ENCODE results near the gene MCCD1.

The MCCD1 gene

DNA sequence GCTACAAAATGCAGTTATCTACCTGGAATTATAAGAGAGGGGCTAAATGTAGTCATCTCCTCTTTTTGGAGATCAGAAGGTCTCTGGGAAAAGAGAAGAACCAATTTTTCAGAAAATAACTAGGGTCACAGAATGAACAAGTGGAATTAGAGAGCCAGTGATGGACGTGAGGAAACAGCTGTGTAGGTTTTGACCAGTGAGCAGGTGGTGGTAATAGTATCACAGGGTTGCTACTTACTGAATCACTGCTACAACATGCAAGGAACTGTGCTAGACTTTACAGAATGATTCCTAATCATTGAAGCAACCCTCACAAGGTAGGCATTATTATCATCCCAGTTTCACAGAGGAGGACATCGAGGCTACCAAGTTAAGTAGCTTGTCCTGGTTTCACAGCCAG is 15.9 kb downstream of the MCCD1 start:
- DNase-seq: no peak

DNA sequence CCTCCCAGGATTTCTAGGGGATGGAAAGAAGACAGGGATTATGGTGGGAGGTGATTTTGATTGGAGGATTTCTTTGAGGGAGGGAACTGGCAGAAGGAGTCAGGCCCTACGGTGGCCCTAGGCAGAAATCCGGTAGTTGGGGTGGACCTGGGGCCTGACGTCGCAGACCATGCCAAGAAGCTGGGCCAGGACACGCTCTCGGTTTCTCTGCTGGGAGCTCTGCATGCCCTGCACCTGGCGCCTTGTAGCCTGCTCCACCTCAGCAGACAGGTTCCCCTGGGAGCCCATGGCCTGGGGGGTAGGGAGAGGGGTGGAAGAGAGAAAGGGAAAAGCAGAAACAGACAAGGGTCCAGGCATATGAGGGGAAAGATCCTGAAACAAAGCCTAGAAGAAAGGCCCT is 16.5 kb downstream of the MCCD1 start:
- DNase-seq: no peak

DNA sequence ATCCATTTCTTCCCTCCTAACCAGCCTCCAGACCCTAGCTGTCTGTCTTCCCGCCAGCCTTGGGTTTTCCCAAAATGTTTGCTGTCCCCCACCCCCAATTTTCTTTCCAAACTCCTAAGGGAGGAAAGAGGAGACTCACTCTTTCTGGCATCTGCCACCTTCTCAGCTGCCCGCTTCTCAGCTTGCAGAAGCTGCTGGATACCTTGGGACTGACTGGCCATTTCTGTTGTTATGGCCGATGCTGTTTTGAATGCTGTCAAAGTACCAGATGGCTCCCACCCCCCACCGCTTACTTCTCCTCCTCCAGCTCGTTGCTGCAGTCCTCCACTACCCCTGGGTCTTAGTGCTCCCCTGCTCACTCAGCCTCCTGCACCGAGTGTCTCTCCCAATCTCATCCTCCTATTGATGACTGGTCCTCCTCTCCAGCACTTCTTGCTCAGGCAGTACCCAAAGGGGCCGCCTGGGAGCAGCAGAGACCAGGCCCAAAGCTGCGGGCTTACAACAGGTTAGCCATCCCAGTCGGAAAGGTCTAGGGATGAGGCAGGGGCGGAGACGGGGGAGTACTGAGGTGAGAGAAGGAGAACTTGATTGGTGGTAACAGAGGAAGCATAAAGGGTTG is 17.7 kb downstream of the MCCD1 start, which contains the start of gene ATP6V1G2:
TSS of gene ATP6V1G2 (minus strand) at position 270 of the 619 bp plus-strand sequence. CDS start at position 221, 49 bp downstream.
- DNase-seq: peak; percentile 81 to 82

DNA sequence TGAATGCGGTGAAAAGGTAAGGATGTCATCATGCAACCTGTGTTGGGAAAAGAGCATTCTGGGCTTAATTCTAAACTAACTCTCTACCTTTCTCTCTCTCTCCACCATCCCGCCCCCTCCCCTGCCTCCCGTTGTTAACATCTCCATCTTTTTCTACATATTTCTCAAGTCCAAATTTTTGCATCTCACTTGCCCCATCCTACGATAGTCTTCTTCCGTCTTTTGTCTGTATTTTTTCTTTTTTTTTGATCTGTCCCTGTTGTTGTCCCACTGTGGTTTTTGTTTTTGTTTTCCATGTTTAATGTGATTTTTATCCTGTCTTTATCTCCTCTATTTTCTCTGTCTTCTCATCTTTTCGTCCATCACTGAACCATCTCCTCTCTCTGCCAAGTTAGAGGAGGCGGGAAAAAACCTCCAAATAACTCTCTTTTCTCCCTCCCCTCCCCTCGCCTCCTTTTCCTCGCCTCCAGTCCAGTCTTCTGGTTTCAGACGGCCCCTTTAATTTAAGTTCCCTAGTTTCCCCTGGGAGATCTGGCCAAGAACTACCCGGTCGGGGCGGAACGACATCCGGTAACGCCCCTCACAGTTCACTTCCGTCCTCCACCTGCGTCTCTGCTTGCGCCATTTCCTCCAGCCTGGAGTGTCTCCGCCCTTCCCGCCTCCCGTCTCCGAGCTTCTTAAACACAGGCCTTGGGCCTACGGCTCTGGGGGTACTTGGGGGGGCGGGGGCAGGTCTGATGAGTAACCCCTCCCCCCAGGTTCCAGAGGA is 18.4 kb downstream of the MCCD1 start, which contains the start of gene NFKBIL1:
TSS of gene NFKBIL1 (plus strand) at position 651 of the 769 bp plus-strand sequence. CDS start at position 738, 87 bp downstream.
- peak; percentile 84 to 85 for DNase-seq

DNA sequence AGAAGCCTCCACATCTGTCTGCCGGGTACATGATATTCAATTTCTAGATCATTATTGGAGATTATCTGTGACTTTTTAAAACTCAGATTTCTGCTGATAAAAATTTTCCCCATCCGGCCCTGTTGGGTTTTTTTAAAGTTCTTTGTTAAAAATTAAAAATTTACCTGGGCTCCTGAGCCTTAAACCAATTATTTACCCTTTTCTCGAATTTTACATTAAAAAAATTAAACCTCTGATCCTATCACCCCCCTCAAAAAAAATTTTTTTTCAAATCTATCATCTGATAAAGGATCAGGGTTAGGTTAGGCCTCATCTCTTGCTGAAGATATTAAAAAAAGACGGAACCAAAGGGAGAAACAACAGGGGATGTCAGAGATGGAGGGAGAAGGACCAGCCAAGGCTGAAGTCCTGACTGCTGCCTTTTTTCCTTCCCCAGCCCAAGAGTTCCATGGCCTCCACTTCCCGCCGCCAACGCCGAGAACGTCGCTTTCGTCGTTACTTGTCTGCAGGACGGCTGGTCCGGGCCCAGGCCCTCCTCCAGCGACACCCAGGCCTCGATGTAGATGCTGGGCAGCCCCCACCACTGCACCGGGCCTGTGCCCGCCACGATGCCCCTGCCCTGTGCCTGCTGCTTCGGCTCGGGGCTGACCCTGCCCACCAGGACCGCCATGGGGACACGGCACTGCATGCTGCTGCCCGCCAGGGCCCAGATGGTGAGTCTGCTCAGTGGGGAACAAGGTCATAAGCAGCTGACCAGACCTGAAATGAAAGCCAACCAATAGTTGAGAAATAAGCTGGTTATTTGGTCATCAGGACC is 19.2 kb downstream of the MCCD1 start:
- no peak for DNase-seq

DNA sequence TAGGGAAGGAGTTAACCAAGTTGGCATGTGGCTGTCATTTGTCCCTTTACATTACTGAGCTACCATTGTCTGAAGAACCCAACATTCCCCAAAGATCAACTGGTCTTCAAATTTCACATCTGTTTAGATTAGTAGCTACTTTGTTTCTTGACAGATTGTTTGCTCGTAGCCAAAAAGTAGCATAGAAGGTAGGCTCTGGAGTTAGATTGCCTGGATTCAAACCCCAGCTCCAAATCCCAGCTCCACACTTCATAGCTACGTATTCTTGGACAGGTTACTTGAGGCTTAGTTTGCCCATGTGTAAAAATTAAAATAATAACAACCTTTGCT is 19.7 kb downstream of the MCCD1 start:
- DNase-seq: no peak

DNA sequence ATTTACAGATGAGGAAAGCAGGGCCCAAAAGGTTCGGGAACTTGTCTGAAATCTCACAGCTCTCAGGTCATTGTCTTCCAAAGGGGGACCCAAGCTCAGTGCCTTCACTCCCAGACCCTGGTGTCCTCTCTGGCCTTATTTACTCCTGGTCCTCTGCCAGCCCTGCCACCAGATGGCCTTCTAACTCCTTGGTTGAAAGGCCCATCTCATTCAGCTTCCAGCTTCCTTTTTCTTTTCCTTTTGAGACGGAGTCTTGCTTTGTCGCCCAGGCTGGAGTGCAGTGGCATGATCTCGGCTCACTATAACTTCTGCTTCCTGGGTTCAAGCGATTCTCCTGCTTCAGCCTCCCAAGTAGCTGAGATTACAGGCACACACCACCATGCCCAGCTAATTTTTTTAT is 22.6 kb downstream of the MCCD1 start:
- DNase-seq: peak; percentile 61 to 65

DNA sequence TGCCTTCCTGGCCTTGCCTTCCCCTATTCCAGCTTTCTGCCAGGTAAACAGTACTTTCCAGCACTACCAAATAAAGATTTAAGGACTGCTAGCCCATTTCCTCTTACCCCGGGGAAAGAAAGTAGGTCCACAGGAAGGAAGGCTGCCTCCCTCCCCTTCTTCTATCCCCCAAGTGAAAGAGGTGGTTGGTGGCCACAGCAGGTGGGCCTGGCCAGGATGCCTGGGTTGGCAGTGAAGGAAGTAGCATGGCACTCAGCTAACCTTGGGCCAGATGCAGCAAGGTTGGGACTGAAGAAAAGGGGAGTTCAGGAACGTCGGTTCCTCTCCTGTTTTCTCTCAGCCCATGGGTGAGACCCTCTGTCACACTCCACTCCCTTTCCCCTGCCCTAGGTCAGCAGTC is 27.5 kb downstream of the MCCD1 start:
- no peak for DNase-seq

DNA sequence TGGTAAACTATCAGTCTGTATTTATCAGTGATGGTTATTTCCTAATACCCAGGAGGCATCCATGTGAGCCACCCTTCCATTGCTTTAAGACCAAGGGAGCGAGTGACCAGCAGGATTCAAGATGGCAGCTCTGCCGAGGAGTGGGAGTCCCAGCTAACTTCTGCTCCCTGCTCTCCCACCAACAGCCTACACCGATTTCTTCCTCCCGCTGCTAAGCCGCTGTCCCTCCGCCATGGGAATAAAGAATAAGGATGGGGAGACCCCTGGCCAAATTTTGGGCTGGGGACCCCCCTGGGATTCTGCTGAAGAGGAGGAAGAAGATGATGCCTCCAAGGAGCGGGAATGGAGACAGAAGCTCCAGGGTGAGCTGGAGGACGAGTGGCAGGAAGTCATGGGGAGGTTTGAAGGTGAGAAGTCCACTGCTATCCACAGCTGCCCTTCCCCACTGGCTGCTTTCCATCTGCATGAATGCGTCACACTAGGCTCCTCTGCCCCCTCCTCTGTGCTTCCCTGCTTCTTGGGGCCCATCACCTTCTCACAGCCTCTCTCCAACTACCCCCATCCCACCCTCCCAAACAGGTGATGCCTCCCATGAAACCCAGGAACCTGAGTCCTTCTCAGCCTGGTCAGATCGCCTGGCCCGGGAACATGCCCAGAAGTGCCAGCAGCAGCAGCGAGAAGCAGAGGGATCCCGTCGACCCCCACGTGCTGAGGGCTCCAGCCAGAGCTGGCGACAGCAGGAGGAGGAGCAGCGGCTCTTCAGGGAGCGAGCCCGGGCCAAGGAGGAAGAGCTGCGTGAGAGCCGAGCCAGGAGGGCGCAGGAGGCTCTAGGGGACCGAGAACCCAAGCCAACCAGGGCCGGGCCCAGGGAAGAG is 28.9 kb downstream of the MCCD1 start:
- no peak for DNase-seq

DNA sequence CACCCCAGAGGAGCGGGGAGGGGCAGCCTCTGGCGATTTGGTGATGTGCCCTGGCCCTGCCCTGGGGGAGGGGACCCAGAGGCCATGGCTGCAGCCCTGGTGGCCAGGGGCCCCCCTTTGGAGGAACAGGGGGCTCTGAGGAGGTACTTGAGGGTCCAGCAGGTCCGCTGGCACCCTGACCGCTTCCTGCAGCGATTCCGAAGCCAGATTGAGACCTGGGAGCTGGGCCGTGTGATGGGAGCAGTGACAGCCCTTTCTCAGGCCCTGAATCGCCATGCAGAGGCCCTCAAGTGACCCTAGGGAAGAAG is 29.5 kb downstream of the MCCD1 start:
- no peak for DNase-seq

DNA sequence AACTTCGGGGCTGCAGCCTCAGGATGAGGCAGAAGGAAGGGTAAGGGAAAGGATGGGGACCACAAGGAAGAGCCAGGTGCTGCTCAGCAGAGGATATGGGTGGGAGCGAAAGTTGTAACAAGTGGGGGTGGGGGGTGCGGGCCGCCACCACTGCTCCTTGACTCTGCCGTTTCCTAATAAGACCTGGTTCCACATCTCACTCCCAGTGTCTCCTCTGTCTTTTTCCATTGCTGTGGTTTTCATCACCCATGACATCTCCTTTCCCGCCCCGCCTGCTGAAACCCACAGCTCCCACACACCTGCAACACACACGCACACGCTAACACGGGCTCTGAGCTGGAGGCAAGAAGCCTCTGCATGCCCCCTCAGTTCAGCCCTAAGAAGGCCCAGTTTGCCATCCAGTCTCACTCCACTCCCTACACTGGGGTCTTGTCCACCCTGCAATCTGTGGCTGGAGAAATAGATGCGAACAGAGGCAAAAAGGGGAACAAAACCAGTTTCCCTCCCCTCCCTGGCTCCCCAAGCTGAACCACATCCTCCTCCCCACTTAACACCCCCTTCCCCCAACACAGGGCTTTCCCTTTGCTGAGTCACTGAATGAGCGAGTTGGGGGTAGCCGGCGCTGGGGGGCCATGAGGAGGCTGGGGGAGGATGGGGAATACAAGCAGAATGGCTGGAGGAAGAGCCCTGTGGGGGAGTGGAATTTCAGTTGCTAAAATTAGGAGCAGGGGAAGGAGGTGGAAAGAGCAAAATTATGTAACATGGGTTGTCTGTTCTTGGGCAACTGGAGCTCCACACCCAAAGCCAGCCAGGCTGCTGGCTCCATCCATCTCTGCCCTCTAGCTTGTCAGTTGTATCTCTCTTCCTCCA is 30.1 kb downstream of the MCCD1 start:
- peak; percentile 65 to 71 for DNase-seq

DNA sequence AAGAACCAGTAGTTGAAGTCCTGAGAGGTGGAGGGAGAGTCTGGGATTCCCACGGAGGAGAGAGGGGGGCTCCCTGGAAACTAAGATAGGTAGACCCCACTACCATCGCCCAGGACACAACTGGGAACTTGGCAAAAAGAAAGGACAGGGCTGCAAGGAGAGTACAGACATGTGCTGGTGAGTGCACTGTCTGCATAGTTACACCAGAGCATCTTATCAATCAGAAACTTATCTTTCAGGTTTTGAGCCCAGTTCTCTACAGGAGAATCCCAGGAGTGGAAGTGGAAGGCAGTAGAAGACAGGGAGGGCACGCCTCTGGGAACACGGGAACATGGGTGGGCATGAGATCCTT is 30.8 kb downstream of the MCCD1 start:
- no peak for DNase-seq

DNA sequence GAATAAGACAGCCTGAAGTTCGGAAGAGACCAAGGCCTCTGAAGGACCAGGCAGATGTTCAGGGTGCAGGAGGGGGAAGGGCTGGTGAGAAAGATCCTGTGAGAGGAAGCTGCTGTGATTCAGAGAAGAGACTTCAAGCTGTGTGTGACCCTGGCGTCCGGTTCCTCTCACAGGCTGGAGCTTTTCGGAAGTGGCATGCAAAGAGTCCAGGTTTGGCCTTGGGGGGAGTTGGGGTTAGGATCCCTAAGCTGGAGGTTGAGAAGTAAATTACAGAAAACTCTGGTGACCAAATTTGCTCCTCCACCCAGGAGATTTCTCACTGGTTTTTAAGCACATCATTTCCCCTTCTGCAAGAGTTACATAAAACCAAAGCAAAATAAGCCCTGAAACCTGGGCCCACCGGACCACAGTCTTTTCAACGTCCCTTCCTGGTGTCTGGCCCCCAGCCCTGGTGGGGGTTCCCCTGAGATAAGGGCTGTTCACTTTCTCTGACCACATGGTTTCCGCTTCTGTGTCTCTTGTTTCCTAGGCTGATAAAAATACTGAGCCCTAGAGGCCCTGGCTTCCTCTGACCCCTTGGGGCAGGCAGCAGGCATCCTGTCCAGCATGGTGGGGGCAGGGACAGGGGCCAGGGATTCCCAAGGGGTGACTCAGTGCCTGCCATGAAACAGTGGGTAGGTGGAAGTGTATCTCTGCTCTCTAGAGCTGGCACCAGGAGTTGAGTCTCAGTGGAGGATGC is 31.4 kb downstream of the MCCD1 start:
- no peak for DNase-seq

DNA sequence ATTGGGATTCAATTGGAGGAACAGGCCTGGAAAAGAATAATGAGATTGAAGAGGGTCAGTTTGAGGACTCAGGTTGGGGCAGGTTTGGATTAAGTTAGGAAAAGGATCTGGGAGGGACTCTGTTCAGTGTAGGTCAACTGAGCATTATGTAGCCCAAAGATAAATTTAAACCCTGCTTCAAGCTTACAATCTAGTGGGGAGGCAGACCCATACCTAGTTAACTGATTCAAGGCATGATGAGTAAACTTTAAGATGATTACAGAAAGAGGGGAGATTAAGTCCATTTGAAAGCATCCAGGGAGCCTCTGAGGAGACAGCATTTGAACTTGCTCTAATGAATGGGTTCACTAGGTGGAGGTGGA is 31.9 kb downstream of the MCCD1 start:
- DNase-seq: no peak

DNA sequence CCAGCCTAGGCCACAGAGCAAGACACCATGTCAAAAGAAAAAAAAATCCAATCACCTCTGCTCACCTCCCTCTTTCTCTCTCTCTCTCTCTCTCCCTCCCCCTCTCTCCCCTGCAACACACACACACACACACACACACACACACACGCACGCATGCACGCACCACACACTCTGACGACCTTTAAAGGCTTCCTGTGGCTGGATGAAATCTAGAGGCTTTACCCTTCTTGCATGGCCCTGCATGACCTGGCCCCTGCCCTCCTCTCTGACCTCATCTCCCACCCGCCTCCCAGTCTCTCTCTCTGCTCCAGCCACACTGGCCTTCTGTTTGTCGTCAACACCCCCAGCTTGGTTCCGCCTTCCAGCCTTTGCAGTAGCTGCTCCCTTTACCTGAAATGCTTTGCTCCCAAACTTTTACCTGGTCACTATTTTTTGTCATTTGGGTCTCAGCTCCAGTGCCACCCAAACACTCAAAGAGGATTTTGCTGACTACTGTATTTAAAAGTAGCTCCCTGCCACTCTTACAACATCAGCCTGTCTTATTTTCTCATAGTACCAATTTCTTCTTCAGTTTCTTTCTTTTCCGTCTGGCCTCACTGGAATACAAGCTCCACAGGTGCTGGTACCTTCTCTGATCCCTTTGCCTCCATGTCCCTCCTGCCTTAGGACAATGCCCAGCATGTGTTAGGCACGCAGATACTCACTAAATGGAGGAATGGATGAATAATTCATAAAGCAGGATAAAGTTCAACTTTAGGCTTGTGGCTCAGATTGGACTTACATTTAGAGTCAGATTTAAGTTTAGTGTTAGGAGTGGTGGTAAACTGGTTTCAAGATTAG is 39.0 kb downstream of the MCCD1 start:
- DNase-seq: no peak

DNA sequence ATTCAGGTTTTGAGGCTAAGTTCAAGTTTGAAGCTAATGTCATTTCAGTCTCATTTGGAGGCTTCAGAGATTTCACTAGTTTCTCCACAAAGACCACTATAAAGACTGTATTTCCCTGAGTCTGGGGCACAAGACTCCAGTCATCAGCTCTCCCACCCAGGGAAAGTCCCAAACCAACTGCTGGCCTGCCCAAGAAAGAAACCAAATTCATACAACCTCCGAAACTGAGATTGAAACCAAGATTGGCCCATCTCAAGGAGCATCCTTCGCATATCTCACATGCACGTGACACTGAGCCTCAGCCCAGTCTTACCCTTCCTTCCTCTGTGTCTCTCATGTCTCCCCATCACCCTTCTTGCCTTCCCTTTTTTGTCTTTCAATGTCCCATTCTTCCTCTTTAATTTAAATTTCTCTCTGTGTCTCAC is 39.8 kb downstream of the MCCD1 start:
- peak; percentile 55 to 61 for DNase-seq

DNA sequence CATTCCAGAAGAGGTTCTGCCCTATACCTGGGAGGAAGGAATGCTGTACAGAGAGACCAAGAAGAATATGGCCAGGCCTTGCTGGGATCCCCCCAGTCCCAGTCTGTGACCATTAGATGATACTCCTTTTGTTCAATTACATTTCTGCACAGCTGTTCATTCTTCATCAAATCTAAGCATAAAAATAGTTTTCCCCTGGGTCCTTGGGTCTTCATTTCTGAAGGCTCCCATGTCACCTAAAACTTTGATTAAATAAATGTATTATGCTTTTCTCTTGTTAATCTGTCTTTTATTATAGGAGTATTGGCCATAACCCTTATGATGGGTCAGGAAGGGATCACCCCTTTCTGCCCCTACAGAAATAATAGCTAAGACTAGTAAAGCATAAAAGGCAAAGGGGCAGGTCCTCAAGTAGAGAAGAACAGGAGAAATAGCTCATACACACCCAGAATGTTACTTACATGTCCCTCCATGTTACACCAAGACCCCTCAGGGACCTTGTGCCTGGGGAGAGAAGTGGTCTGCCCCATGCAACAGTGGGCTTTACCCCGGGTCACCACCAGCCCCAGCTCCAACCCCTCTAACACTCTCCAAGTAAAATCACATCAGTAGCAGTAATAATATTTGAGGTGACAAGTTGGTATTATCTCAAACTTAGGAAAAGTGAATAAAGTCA is 41.2 kb downstream of the MCCD1 start:
- DNase-seq: no peak

DNA sequence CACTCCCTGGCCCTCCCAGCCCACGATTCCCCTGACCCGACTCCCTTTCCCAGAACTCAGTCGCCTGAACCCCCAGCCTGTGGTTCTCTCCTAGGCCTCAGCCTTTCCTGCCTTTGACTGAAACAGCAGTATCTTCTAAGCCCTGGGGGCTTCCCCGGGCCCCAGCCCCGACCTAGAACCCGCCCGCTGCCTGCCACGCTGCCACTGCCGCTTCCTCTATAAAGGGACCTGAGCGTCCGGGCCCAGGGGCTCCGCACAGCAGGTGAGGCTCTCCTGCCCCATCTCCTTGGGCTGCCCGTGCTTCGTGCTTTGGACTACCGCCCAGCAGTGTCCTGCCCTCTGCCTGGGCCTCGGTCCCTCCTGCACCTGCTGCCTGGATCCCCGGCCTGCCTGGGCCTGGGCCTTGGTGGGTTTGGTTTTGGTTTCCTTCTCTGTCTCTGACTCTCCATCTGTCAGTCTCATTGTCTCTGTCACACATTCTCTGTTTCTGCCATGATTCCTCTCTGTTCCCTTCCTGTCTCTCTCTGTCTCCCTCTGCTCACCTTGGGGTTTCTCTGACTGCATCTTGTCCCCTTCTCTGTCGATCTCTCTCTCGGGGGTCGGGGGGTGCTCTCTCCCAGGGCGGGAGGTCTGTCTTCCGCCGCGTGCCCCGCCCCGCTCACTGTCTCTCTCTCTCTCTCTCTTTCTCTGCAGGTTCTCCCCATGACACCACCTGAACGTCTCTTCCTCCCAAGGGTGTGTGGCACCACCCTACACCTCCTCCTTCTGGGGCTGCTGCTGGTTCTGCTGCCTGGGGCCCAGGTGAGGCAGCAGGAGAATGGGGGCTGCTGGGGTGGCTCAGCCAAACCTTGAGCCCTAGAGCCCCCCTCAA is 43.5 kb downstream of the MCCD1 start, which contains the start of gene LTA:
TSS of gene LTA (plus strand) at position 249 of the 871 bp plus-strand sequence. CDS start at position 703, 454 bp downstream.
- DNase-seq: peak; percentile 71 to 73

Measured in activated CD4-positive, alpha-beta T cell treated with anti-CD3 and anti-CD28 coated beads, Interleukin-2, amount 50 U/mL, for 4 hours (primary cell).